Gastroesophageal sphincter (tissue), 3 donors: Measurements from ENCODE around the gene CLDN14.

Source experiments
- CTCF ChIP-seq, 4 experiments: fragments of 200-600 bp in 2 of 4; fragments of 450-650 bp in 2 of 4; sonication (generic) in 1 of 4; IDR thresholded peaks; one replicate each; pipeline ENCODE4 v1.5.1; 2017 to 2019; ENCODE audit warnings: antibody characterized with exemption in 4 of 4, mild to moderate bottlenecking in 2 of 4, moderate library complexity in 2 of 4
- EP300 ChIP-seq: sonication (generic); formaldehyde crosslinking; IDR thresholded peaks from one replicate; pipeline ENCODE4 v1.6.1; 2017; ENCODE audit warnings: antibody characterized with exemption, mild to moderate bottlenecking
- POLR2A ChIP-seq, 2 donors: fragments of 450-650 bp; IDR thresholded peaks; one replicate each; pipeline ENCODE4 v1.6.1; 2017; ENCODE audit warnings: antibody characterized with exemption in 2 of 2, mild to moderate bottlenecking in 2 of 2, moderate library complexity in 1 of 2
- POLR2AphosphoS5 ChIP-seq: sonication (generic); formaldehyde crosslinking; IDR thresholded peaks from one replicate; pipeline ENCODE4 v1.6.1; 2017; ENCODE audit warnings: antibody characterized with exemption

- no peak for TF ChIP-seq POLR2A (IDR thresholded peaks at IDR 0.05)
- TF ChIP-seq CTCF (IDR thresholded peaks at IDR 0.05): no peak
- no peak for TF ChIP-seq POLR2AphosphoS5
- no peak for TF ChIP-seq EP300
These were observed 9.3 kb upstream of the CLDN14 start for GRCh38 chr21:36489103-36489775.
